ENCODE measurements around the gene MAPK8IP3.

The MAPK8IP3 gene

GRCh38 chr16:1772908-1773702 is 67.1 kb downstream of the MAPK8IP3 start, which contains the start of gene MRPS34:
MRPS34 (minus strand) TSS chr16:1773134; CDS start chr16:1773119, 15 bp downstream.
- no peaks in the 10 kb centered on the region for H3K27me3 ChIP-seq (ENCODE audit: control insufficient read depth, low read length)
- peaks cover 23% of the 10 kb centered on the region for H3K4me1 ChIP-seq (ENCODE audit: control insufficient read depth, low read length)
- H3K9me2 ChIP-seq (replicated peaks; ENCODE audit: control insufficient read depth, low read length), result no peaks in the 10 kb centered on the region
- TF ChIP-seq EZH2phosphoT487 (IDR thresholded peaks at IDR 0.05; ENCODE audit: borderline replicate concordance, low read length), result no peak
- TF ChIP-seq, protein P1, sequence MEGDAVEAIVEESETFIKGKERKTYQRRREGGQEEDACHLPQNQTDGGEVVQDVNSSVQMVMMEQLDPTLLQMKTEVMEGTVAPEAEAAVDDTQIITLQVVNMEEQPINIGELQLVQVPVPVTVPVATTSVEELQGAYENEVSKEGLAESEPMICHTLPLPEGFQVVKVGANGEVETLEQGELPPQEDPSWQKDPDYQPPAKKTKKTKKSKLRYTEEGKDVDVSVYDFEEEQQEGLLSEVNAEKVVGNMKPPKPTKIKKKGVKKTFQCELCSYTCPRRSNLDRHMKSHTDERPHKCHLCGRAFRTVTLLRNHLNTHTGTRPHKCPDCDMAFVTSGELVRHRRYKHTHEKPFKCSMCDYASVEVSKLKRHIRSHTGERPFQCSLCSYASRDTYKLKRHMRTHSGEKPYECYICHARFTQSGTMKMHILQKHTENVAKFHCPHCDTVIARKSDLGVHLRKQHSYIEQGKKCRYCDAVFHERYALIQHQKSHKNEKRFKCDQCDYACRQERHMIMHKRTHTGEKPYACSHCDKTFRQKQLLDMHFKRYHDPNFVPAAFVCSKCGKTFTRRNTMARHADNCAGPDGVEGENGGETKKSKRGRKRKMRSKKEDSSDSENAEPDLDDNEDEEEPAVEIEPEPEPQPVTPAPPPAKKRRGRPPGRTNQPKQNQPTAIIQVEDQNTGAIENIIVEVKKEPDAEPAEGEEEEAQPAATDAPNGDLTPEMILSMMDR (IDR thresholded peaks at IDR 0.05; ENCODE audit: low read depth, low read length, poor library complexity, severe bottlenecking), result peak; percentile 78
- H3K79me2 ChIP-seq (ENCODE audit: control insufficient read depth, low read length), result peaks cover 53% of the 10 kb centered on the region
- H3K4me3 ChIP-seq (ENCODE audit: low read length), result peak within 1 kb of the TSS; percentile 99
- peaks cover 18% of the 10 kb centered on the region for H3F3A ChIP-seq (ENCODE audit: control insufficient read depth, insufficient read depth)
- H3K9me3 ChIP-seq (ENCODE audit: control insufficient read depth, insufficient read depth, low read length), result no peaks in the 10 kb centered on the region
- peak within 1 kb of the TSS; percentile 83 for H3K27ac ChIP-seq (ENCODE audit: low read depth, low read length)
- H3K4me2 ChIP-seq (ENCODE audit: low read length), result peak within 1 kb of the TSS; percentile 96
- H4K20me1 ChIP-seq (ENCODE audit: control insufficient read depth, insufficient read depth, low read depth, low read length), result no peaks in the 10 kb centered on the region
- H3K36me3 ChIP-seq (ENCODE audit: control insufficient read depth, low read length), result peaks cover 77% of the 10 kb centered on the region

DNA sequence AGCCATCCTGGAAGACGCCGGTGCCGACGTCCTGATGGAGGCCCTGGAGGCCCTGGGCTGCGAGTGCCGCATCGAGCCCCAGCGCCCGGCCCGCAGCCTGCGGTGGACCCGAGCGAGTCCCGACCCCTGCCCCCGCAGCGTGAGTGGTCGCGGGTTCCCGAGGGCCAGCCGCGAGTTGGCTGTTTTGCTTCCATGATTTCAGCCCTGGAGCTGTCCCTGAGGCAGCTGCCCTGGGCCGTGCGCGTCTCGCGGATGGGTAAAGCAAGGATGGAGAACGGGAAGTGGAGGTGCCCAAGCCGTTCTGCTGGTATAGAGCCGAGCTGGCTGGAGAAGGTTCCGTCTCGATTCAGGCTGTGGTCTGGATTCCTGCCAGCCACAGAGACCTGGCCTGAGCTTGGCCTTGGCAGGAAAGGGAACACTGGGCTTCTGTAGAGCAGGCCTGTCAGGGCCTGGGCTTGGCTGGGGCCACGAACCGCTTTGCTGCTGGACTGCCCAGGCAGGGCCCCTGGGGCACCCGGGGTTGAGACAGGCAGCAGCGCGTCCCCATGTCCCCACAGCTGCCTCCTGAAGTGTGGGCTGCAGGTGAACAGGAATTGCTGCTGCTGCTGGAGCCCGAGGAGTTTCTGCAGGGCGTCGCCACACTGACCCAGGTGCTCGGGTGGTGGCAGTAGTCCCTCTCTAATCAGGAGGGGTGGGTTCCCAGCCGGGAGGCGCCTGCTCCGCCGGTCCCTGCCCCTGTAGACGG is 67.9 kb downstream of the MAPK8IP3 start:
- TF ChIP-seq, protein P1 (IDR thresholded peaks at IDR 0.05; ENCODE audit: low read depth, low read length, poor library complexity, severe bottlenecking), result no peak
- Histone ChIP-seq H3K79me2 (ENCODE audit: control insufficient read depth, low read length) (peaks cover 53% of the 10 kb centered on the region), H3F3A (ENCODE audit: control insufficient read depth, insufficient read depth) (peaks cover 18% of the 10 kb centered on the region), H3K36me3 (ENCODE audit: control insufficient read depth, low read length) (peaks cover 69% of the 10 kb centered on the region), H3K4me2 (ENCODE audit: low read length) (peak overlapping the region; percentile 96), H4K20me1 (ENCODE audit: control insufficient read depth, insufficient read depth, low read depth, low read length) (no peaks in the 10 kb centered on the region), H3K4me3 (ENCODE audit: low read length) (peak overlapping the region; percentile 99), H3K4me1 (ENCODE audit: control insufficient read depth, low read length) (peaks cover 23% of the 10 kb centered on the region), H3K27ac (ENCODE audit: low read depth, low read length) (peak overlapping the region; percentile 83; the same call in 1 of the 2 replicates), H3K9me2 (replicated peaks; ENCODE audit: control insufficient read depth, low read length) (no peaks in the 10 kb centered on the region), H3K9me3 (ENCODE audit: control insufficient read depth, insufficient read depth, low read length) (no peaks in the 10 kb centered on the region), H3K27me3 (ENCODE audit: control insufficient read depth, low read length) (no peaks in the 10 kb centered on the region)

GRCh38 chr16:1774448-1774780 is 68.4 kb downstream of the MAPK8IP3 start:
- Histone ChIP-seq H3K4me3 (ENCODE audit: low read length) (peak overlapping the region; percentile 99), H3F3A (ENCODE audit: control insufficient read depth, insufficient read depth) (peaks cover 15% of the 10 kb centered on the region), H3K4me1 (ENCODE audit: control insufficient read depth, low read length) (peaks cover 23% of the 10 kb centered on the region), H3K79me2 (ENCODE audit: control insufficient read depth, low read length) (peaks cover 53% of the 10 kb centered on the region), H3K36me3 (ENCODE audit: control insufficient read depth, low read length) (peaks cover 65% of the 10 kb centered on the region), H3K27me3 (ENCODE audit: control insufficient read depth, low read length) (no peaks in the 10 kb centered on the region), H3K9me2 (replicated peaks; ENCODE audit: control insufficient read depth, low read length) (no peaks in the 10 kb centered on the region), H3K4me2 (ENCODE audit: low read length) (peak overlapping the region; percentile 96), H3K9me3 (ENCODE audit: control insufficient read depth, insufficient read depth, low read length) (no peaks in the 10 kb centered on the region), H3K27ac (ENCODE audit: low read depth, low read length) (no peak overlapping the region), H4K20me1 (ENCODE audit: control insufficient read depth, insufficient read depth, low read depth, low read length) (no peaks in the 10 kb centered on the region)
- TF ChIP-seq EZH2phosphoT487 (IDR thresholded peaks at IDR 0.05; ENCODE audit: borderline replicate concordance, low read length), result no peak
- TF ChIP-seq, protein P1 (IDR thresholded peaks at IDR 0.05; ENCODE audit: low read depth, low read length, poor library complexity, severe bottlenecking), result no peak

Data from DOHH2 (cell line).